OCI-LY3 (cell line): ENCODE data around the gene VPS50.

Source experiments
- CTCF ChIP-seq: fragments of 200-600, 300-600 bp; sonication (generic); IDR thresholded peaks from 2 replicates; pipeline ENCODE4 v1.5.1; 2014; ENCODE audit warnings: antibody characterized with exemption, low read length, low read depth
- EZH2phosphoT487 ChIP-seq: fragments of 200-600 bp; shearing (Covaris generic); IDR thresholded peaks from 2 replicates; pipeline ENCODE4 v1.6.1; 2018; ENCODE audit warnings: antibody characterized with exemption, mixed run types, low read depth

- no peak for TF ChIP-seq CTCF
- no peak for TF ChIP-seq EZH2phosphoT487
Observed at GRCh38 chr7:93238131-93238530, 6.0 kb downstream of the VPS50 start.
